Measurements from ENCODE around the gene GALNT3. TPM values are rescaled to one million over a fixed set of nuclear protein-coding genes. Genes with fewer than 3 reads are reported as not detected.

Gene GALNT3
- total RNA-seq, 2 donors from 2014 or later = 1.1 to 1.6 TPM

GRCh38 chr2:165762723-165763122 lies 31.3 kb downstream of the GALNT3 start:
- no peak for DNase-seq (ENCODE audit: low spot score)
- intact Hi-C loops (cut with DNase I) = no loop called here

GRCh38 chr2:165757906-165758675 lies 36.0 kb downstream of the GALNT3 start:
- DNase-seq (ENCODE audit: low spot score) = no peak
- intact Hi-C loops (cut with DNase I) = no loop called here

- intact Hi-C loops (cut with DNase I) = no loop called here
- no peak for DNase-seq (ENCODE audit: low spot score)
These were observed 47.5 kb downstream of the GALNT3 start for GRCh38 chr2:165746501-165746900.

GRCh38 chr2:165745916-165746315 lies 48.1 kb downstream of the GALNT3 start:
- intact Hi-C loops (cut with DNase I) = no loop called here
- DNase-seq (ENCODE audit: low spot score) = no peak

GRCh38 chr2:165743442-165743841 lies 50.6 kb downstream of the GALNT3 start:
- intact Hi-C loops (cut with DNase I) = no loop called here
- no peak for DNase-seq (ENCODE audit: low spot score)

- no peak for DNase-seq (ENCODE audit: low spot score)
- intact Hi-C loops (cut with DNase I) = no loop called here
These were observed 68.6 kb downstream of the GALNT3 start for GRCh38 chr2:165725421-165725820.

- no peak for DNase-seq (ENCODE audit: low spot score)
- intact Hi-C loops (cut with DNase I) = no loop called here
These were observed 73.5 kb downstream of the GALNT3 start for GRCh38 chr2:165720511-165720910.

GRCh38 chr2:165718610-165719210 lies 75.3 kb downstream of the GALNT3 start:
- no peak for DNase-seq (ENCODE audit: low spot score)
- intact Hi-C loops (cut with DNase I) = no loop called here

GRCh38 chr2:165716091-165716490 lies 78.0 kb downstream of the GALNT3 start:
- intact Hi-C loops (cut with DNase I) = no loop called here
- no peak for DNase-seq (ENCODE audit: low spot score)

- intact Hi-C loops (cut with DNase I) = no loop called here
- no peak for DNase-seq (ENCODE audit: low spot score)
These were observed 87.0 kb downstream of the GALNT3 start for GRCh38 chr2:165706960-165707487.

- no peak for DNase-seq (ENCODE audit: low spot score)
- intact Hi-C loops (cut with DNase I) = loop anchor here in 1 of 2 donors (5.0 kb wide), 1 partner anchor 299 kb away; no protein-coding TSS in a partner anchor
These were observed 92.9 kb downstream of the GALNT3 start for GRCh38 chr2:165701147-165701546.

- no peak for DNase-seq (ENCODE audit: low spot score)
- intact Hi-C loops (cut with DNase I) = loop anchor here in 1 of 2 donors (5.0 kb wide), 1 partner anchor 298 kb away; no protein-coding TSS in a partner anchor
These were observed 93.5 kb downstream of the GALNT3 start for GRCh38 chr2:165700531-165700930.

GRCh38 chr2:165699946-165700345 lies 94.1 kb downstream of the GALNT3 start:
- no peak for DNase-seq (ENCODE audit: low spot score)

GRCh38 chr2:165698444-165698884 lies 95.6 kb downstream of the GALNT3 start:
- intact Hi-C loops (cut with DNase I) = loop anchor here (10.0 kb wide), 2 partner anchors 294 to 684 kb away; no protein-coding TSS in a partner anchor
- DNase-seq (ENCODE audit: low spot score) = no peak

More at GRCh38 chr2:165699946-165700345, 94.1 kb downstream of the GALNT3 start:
- intact Hi-C loops (cut with DNase I) = loop anchor here (5.0 to 10.0 kb wide), 3 partner anchors 295 to 685 kb away; no protein-coding TSS in a partner anchor

GRCh38 chr2:165697748-165698443 lies 96.2 kb downstream of the GALNT3 start:
- intact Hi-C loops (cut with DNase I) = loop anchor here (10.0 kb wide), 2 partner anchors 293 to 683 kb away; no protein-coding TSS in a partner anchor
- no peak for DNase-seq (ENCODE audit: low spot score)

Other genes with a start within 250 kb of the GALNT3 start
- 10 to 100 TPM; 14.6 TPM for gene TTC21B, start 159.5 kb upstream of the GALNT3 start, total RNA-seq

Measured in posterior vena cava (tissue), 2 donors.